Stimulated activated CD8-positive, alpha-beta memory T cell treated with anti-CD3 and anti-CD28 coated beads, Interleukin-4, amount 100 ng/mL, for 48 hours (primary cell): ENCODE results near the gene SLC46A3.
"Not testable (repeated sequence)": the region's sequence is repeated elsewhere in the genome, so short reads cannot be mapped to it uniquely, and the experiment has no call there.

Experiments used
- DNase-seq: peaks from one replicate; pipeline ENCODE4 v3.0.0-alpha.2; 2020

SLC46A3 gene

GRCh38 chr13:28729541-28729940 is 10.8 kb upstream of the SLC46A3 start:
- DNase-seq, result no peak

GRCh38 chr13:28728642-28729041 is 9.9 kb upstream of the SLC46A3 start:
- DNase-seq, result no peak

- no peak for DNase-seq
Measured at GRCh38 chr13:28725046-28725610, 6.4 kb upstream of the SLC46A3 start.

DNA sequence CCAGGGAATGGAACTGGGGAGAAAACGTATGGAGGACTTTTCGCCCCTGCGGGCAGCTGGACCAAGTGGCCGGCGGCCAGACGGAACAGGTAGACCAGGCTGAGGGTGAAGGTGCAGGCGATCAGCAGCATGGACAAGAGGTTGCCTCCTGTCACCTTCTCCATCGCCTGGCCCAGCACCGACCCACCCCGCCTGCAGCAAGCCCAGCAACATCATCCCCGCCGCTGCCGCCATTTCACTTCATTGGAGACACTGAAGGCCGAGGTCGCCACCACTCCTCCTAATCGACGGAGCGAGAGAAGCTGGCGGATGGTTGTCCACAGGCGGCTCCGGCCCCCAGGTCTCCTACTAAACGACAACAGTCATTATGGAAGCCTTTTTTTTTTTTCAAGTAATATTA is 5.0 kb upstream of the SLC46A3 start:
- no peak for DNase-seq

GRCh38 chr13:28719227-28720055 is 671 bp upstream of the SLC46A3 start:
- no peak for DNase-seq

DNA sequence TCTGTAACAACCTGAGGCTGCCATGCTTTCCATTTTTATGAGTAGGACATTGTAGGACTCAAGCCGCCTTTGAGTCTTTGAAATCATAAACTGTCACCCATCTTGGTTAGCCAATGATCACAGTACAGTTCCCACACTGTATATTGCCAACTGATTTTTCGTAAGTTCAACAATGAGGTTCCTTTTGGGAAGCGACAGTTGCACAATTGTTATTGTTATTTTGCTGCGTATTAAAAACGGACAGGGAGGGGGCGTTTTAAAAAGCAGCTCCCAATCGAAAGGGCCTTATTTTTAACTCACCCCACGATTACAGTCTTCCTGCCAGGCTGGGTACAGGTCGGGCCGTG is 601 bp downstream of the SLC46A3 start:
- no peak for DNase-seq

DNA sequence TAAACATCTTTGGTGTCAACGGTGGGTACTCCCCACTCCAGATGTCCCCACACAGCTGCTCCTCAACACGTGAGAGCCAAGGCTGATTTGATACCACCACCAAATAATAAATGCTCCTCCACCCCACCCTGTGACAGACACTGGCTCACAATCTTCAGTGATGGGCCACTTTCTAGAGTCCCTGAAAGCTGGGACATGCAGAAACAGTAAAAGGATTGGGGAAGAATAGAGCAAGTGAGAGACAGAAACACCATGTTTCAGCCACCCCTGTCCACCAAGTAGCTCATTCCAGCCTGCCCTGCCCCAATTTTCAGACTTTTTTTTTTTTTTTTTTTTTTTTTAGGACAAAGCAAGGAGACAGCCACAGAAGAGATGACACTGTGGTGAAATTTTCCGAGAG is 1.6 kb downstream of the SLC46A3 start:
- DNase-seq, result no peak

DNA sequence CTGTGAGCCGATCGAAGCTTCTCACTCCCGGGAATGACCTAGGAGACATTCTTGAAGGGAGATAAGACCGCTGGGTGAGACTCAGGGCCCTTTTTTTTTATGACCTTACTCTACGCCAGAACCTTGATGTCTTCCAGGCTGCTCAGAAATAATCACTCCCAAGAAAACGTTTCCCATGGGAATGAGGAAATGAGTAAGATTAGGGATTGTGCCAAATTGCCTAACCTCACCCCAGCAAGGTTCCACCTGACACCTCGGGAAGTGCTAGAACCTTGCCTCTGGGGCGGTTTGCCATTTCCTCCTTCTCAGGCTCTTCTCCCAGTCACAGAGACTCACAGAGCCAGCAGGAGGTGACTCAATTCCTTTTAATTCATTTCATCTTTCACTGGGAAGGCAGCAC is 2.3 kb downstream of the SLC46A3 start:
- no peak for DNase-seq

GRCh38 chr13:28714651-28715050 is 4.1 kb downstream of the SLC46A3 start:
- DNase-seq, result no peak

GRCh38 chr13:28710161-28710560 is 8.6 kb downstream of the SLC46A3 start:
- no peak for DNase-seq

- DNase-seq, result no peak
Measured at GRCh38 chr13:28707629-28708427, 10.9 kb downstream of the SLC46A3 start.

GRCh38 chr13:28705461-28706083 is 13.2 kb downstream of the SLC46A3 start:
- no peak for DNase-seq

GRCh38 chr13:28704919-28705318 is 13.9 kb downstream of the SLC46A3 start:
- DNase-seq, result no peak

- DNase-seq, result no peak
Measured at GRCh38 chr13:28704282-28704681, 14.5 kb downstream of the SLC46A3 start.

GRCh38 chr13:28699246-28699645 is 19.5 kb downstream of the SLC46A3 start:
- no peak for DNase-seq

DNA sequence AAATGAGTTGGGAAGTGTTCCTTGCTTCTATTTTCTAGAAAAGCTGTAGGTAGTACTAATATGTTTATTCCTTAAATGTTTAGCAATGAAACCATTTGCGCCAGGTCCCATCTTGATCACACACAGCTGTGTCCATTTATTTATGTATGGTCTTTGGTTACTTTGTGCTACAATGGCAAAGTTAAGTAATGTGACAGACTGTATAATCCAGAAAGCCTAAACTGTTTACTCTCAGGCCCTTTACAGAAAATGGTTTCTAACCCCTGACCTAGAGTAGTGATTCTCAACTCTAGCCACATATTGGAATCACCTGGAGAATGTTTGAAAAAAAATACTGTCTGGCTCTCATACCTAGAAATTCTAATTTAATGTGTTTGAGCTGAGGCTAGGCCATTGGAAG is 21.3 kb downstream of the SLC46A3 start:
- no peak for DNase-seq

DNA sequence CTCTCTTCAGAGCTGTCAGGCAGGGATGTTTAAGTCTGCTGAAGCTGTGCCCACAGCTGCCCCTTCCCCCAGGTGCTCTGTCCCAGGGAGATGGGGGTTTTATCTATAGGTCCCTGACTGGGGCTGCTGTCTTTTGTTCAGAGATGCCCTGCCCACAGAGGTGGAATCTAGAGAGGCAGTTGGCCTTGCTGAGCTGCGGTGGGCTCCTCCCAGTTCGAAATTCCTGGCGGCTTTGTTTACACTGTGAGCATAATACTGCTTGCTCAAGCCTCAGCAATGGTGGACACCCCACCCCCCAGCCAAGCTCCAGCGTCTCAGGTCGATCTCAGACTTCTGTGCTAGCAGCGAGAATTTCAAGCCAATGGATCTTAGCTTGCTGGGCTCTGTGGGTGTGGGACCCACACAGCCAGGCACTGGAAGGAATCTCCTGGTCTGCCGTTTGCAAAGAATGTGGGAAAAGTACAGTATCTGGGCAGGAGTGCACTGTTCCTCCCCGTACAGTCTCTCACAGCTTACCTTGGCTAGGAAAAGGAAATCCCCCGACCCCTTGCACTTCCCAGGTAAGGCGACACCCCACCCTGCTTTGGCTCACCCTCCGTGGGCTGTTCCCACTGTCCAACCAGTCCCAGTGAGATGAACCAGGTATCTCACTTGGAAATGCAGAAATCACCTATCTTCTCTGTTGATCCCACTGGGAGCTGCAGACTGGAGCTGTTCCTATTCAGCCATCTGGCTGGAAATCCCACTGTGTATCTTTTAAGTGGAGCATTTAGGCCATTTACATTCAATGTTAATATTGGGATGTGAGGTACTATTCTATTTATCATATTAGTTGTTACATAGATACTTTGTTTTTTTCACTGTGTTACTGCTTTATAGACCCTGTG is 24.9 kb downstream of the SLC46A3 start:
- DNase-seq, result not testable (repeated sequence)

DNA sequence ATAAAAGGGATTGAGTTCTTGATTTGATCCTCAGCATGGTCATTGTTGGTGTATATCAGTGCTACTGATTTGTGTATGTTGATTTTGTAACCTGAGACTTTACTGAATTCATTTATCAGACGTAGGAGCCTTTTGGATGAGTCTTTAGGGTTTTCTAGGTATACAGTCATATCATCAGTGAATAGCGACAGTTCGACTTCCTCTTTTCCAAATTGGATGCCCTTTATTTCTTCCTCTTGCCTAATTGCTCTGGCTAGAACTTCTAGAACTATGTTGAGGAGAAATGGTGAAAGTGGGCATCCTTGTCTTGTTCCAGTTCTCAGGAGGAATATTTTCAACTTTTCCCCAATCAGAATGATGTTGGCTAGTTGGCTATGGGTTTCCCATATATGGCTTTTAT is 32.9 kb downstream of the SLC46A3 start:
- DNase-seq, result no peak

DNA sequence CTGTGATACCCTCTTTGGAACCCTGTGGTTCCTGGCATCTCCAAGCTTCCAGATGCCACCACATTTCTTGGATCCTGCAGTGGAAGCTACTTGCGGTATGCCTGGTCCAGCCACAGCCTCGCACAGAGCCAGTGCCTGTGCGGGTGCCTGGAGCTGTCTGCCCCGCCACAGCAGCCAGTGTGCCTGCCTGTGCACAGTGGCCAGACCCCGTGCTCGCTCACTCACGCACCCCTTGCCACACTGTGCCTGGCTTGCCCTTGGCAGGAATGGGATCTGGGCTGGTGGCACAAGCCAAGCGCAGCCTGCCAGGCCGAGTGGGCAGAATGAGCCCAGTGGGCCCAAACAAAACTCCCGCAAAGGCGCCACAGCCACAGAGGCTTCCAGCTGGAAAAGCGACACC is 33.7 kb downstream of the SLC46A3 start:
- DNase-seq, result no peak

DNA sequence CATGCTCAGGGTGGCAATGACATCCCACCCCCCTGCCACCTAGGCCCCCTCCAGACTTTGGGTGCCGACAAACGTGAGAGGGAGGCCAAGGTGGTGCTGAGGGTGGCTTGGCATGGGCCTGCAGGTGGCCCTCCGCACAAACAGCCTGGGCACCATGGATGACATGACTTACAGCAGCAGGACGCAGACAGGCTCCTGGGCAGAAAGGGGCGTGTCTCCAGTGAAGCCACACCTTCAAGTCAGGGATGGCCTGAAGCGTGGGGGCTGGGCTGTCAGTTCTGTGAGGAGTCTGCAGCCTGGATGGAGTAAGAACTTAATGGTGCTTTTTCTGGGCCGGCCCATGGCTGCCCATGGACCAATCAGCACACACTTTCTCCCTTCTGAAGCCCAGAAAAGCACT is 34.5 kb downstream of the SLC46A3 start:
- DNase-seq, result no peak

DNA sequence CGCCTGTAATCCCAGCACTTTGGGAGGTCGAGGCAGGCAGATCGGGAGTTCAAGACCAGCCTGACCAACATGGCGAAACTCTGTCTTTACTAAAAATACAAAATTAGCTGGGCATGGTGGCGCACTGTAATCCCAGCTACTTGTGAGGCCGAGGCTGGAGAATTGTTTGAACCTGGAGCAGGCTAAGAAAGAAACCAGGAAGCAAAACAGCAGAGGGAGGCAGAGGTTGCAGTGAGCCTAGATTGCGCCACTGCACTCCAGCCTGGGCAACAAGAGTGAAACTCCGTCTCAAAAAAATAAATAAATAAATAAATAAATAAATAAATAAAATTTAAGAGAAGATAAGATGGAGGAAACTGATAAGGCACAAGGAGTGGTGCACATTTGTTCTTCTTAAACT is 35.6 kb downstream of the SLC46A3 start:
- DNase-seq, result not testable (repeated sequence)

GRCh38 chr13:28680541-28680940 is 38.2 kb downstream of the SLC46A3 start:
- no peak for DNase-seq

DNA sequence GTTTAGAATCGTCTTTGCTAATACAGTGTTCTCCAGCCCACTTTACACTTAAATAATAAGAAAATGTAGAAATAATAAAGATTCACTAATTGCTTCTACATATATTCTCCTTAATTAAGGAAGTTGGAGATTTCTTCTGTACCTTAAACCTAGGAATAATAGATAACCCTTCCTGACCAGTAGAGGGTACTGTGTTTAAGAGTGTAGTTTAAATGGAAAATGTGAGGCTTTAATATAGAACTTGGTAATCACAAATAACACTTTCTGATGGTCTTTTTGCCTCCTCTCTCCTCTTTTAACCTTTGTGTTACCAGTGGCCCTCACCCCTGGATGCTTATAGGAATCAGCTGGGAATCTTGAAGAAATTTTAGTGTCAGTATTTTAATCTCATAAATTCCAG is 39.1 kb downstream of the SLC46A3 start:
- no peak for DNase-seq
